ENCODE measurements around the gene CORO7.

CORO7 gene

GRCh38 chr16:4386451-4386805 is 30.0 kb downstream of the CORO7 start:
- H3K27ac ChIP-seq (replicated peaks): no peak overlapping the region

DNA sequence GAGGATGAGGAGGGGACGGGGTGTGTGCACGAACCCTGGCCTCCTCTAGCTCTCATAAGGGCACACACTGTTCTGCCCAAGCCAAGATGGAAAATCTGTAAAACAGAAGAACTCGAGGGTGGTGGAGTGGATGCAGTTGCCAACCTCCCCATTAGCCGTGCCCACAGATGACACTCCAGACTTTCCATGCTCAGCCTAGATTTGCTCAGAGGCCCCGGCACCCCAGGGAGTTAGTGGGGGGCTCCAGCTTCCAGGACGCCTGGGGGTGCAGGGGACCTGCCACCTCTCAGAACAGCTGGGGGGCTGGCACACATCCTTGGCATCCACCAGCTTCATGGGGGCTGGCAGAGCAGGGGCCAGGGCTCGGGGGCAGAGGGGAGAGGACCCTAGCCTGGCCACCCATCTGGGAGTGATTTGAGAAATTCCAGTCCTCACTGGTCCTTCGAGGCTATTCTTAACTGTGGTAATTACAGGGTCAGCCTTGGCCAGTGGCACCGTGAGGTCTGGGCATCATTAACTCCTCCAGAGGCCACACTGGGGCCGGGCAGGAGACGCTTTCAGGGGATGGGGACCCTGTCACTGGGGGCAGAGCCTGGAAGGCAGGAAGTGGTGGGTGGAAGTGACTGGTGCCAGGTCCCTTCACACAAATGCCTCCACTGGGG is 30.5 kb downstream of the CORO7 start:
- Histone ChIP-seq H3K27ac (replicated peaks) (no peak overlapping the region), H3K4me3 (replicated peaks; ENCODE audit: insufficient read depth, low read length) (no peak overlapping the region), H3K27me3 (ENCODE audit: insufficient read depth, poor library complexity, severe bottlenecking) (no peaks in the 10 kb centered on the region)
- DNase-seq (ENCODE audit: low read depth in 1 of 2, low spot score in 1 of 2): no peak
- no peak for TF ChIP-seq POLR2AphosphoS5 (IDR thresholded peaks at IDR 0.05; ENCODE audit: low read depth)

More at GRCh38 chr16:4386451-4386805, 30.0 kb downstream of the CORO7 start:
- TF ChIP-seq POLR2AphosphoS5 (IDR thresholded peaks at IDR 0.05; ENCODE audit: low read depth) (no peak), SPI1 (IDR thresholded peaks at IDR 0.05; ENCODE audit: borderline replicate concordance, low read depth) (no peak), CTCF (IDR thresholded peaks at IDR 0.05; ENCODE audit: insufficient read depth, low read length) (no peak), GABPA (IDR thresholded peaks at IDR 0.05; ENCODE audit: low read depth) (no peak), REST (IDR thresholded peaks at IDR 0.05; ENCODE audit: insufficient replicate concordance, low read depth) (no peak)
- no peak overlapping the region for H3K4me3 ChIP-seq (replicated peaks; ENCODE audit: insufficient read depth, low read length)
- H3K27me3 ChIP-seq (ENCODE audit: insufficient read depth, poor library complexity, severe bottlenecking): no peaks in the 10 kb centered on the region
- no peak for DNase-seq (ENCODE audit: low read depth in 1 of 2, low spot score in 1 of 2)

GRCh38 chr16:4385066-4385788 is 31.2 kb downstream of the CORO7 start:
- no peak overlapping the region for H3K27ac ChIP-seq (replicated peaks)
- no peak for TF ChIP-seq SPI1 (IDR thresholded peaks at IDR 0.05; ENCODE audit: borderline replicate concordance, low read depth)
- no peak for TF ChIP-seq GABPA (IDR thresholded peaks at IDR 0.05; ENCODE audit: low read depth)
- TF ChIP-seq CTCF (IDR thresholded peaks at IDR 0.05; ENCODE audit: insufficient read depth, low read length): no peak
- no peak for TF ChIP-seq POLR2AphosphoS5 (IDR thresholded peaks at IDR 0.05; ENCODE audit: low read depth)
- no peak for TF ChIP-seq REST (IDR thresholded peaks at IDR 0.05; ENCODE audit: insufficient replicate concordance, low read depth)
- H3K4me3 ChIP-seq (replicated peaks; ENCODE audit: insufficient read depth, low read length): no peak overlapping the region

DNA sequence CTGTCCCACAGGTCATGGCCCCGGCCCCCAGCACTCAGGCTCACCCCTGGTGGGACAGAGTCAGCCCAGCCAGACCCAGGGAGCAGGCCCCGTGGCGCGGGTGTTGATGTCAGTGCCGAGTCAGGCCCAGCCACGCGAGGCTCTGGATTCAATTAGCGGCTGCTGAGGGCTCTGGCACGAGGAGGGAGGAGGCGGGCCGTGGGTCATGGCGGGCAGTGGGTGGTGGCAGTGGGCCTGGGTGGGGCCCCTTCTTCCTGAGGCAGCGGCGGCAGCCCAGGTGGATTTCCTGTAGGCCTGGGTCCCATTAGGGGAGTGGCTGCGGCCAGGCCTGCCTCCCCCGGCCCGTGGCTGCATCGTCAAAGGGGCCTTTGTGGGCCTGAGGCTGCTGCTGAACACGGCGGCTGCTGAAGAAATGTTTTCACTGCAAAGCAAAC is 31.9 kb downstream of the CORO7 start:
- no peak overlapping the region for H3K4me3 ChIP-seq (replicated peaks; ENCODE audit: insufficient read depth, low read length)
- DNase-seq (ENCODE audit: low read depth in 1 of 2, low spot score in 1 of 2): no peak
- TF ChIP-seq CTCF (IDR thresholded peaks at IDR 0.05; ENCODE audit: insufficient read depth, low read length) (no peak), GABPA (IDR thresholded peaks at IDR 0.05; ENCODE audit: low read depth) (no peak), SPI1 (IDR thresholded peaks at IDR 0.05; ENCODE audit: borderline replicate concordance, low read depth) (no peak), REST (IDR thresholded peaks at IDR 0.05; ENCODE audit: insufficient replicate concordance, low read depth) (no peak), POLR2AphosphoS5 (IDR thresholded peaks at IDR 0.05; ENCODE audit: low read depth) (no peak)
- H3K27me3 ChIP-seq (ENCODE audit: insufficient read depth, poor library complexity, severe bottlenecking): no peaks in the 10 kb centered on the region
- no peak overlapping the region for H3K27ac ChIP-seq (replicated peaks)

More at GRCh38 chr16:4385066-4385788, 31.2 kb downstream of the CORO7 start:
- DNase-seq (ENCODE audit: low read depth in 1 of 2, low spot score in 1 of 2): no peak
- H3K27me3 ChIP-seq (ENCODE audit: insufficient read depth, poor library complexity, severe bottlenecking): no peaks in the 10 kb centered on the region

Data from HL-60 (cell line).